CD4-positive, alpha-beta T cell (primary cell): ENCODE results near the gene SLC27A5. TPM values are rescaled to one million over a fixed set of nuclear protein-coding genes. Genes with fewer than 3 reads are reported as not detected.

ENCODE experiments used
- ATAC-seq: fragments of 200-7000 bp; cut with Tn5 transposase; one replicate; pipeline ENCODE4 v1.10.0; 2022; ENCODE audit warnings: mild to moderate bottlenecking; ENCODE audit not compliant: poor library complexity
- CTCF ChIA-PET: fragments of 350-600 bp; sonication (Branson Sonifier 250); formaldehyde crosslinking; loops from one replicate; lab custom pipeline; 2021; ENCODE audit warnings: antibody characterized with exemption, inconsistent platforms; lab: Charles Lee
- POLR2A ChIA-PET: fragments of 350-600 bp; sonication (Branson Sonifier 250); formaldehyde crosslinking; loops from one replicate; lab custom pipeline; 2021; ENCODE audit warnings: antibody characterized with exemption, inconsistent platforms; lab: Charles Lee
- DNase-seq, 14 experiments: peaks; one replicate each; pipeline ENCODE4 v3.0.0-alpha.2; 2013 to 2020; ENCODE audit warnings: mixed read lengths in 2 of 14
- H3K27ac ChIP-seq, 2 donors: one replicate each; pipeline versions ENCODE4 v1.5.1 to v1.7.0; 2013; ENCODE audit warnings: low read length in 2 of 2, low read depth in 1 of 2, mild to moderate bottlenecking in 1 of 2
- H3K27me3 ChIP-seq, 2 experiments: 1 replicate in 1 of 2; 2 replicates in 1 of 2; pipeline versions ENCODE4 v1.6.1 to v1.7.0; 2013; ENCODE audit warnings: low read length in 2 of 2, control low read depth in 1 of 2, mild to moderate bottlenecking in 1 of 2, moderate library complexity in 1 of 2; ENCODE audit not compliant: insufficient read depth in 2 of 2, control insufficient read depth in 1 of 2
- H3K36me3 ChIP-seq: one replicate; pipeline ENCODE4 v1.6.1; 2013; ENCODE audit warnings: low read length, control low read depth; ENCODE audit not compliant: insufficient read depth
- H3K4me1 ChIP-seq: one replicate; pipeline ENCODE4 v1.6.1; 2013; ENCODE audit warnings: low read length, control low read depth; ENCODE audit not compliant: insufficient read depth
- H3K4me3 ChIP-seq: one replicate; pipeline ENCODE4 v1.5.1; 2013; ENCODE audit warnings: mild to moderate bottlenecking, low read length, moderate library complexity
- H3K9me3 ChIP-seq, 2 experiments: 1 replicate in 1 of 2; 2 replicates in 1 of 2; pipeline versions ENCODE4 v1.6.1 to v1.7.0; 2013; ENCODE audit warnings: low read length in 2 of 2, mild to moderate bottlenecking in 2 of 2, control low read depth in 1 of 2, moderate library complexity in 1 of 2; ENCODE audit not compliant: control insufficient read depth in 1 of 2, insufficient read depth in 1 of 2
- H3K27ac Mint-ChIP-seq: one replicate; pipeline ENCODE4 v1.8.0; 2020; ENCODE audit warnings: mixed read lengths
- H3K27me3 Mint-ChIP-seq: one replicate; pipeline ENCODE4 v1.8.0; 2021; ENCODE audit warnings: mixed read lengths
- H3K36me3 Mint-ChIP-seq: one replicate; pipeline ENCODE4 v1.8.0; 2021; ENCODE audit warnings: low read depth, mixed read lengths
- H3K4me1 Mint-ChIP-seq: one replicate; pipeline ENCODE4 v1.8.0; 2021; ENCODE audit warnings: low read depth, mixed read lengths
- H3K4me3 Mint-ChIP-seq: one replicate; pipeline ENCODE4 v1.8.0; 2020; ENCODE audit warnings: mild to moderate bottlenecking, mixed read lengths
- H3K9me3 Mint-ChIP-seq: one replicate; pipeline ENCODE4 v1.8.0; 2020; ENCODE audit warnings: mixed read lengths
- CTCF ChIP-seq: fragments of 200-600 bp; IDR thresholded peaks from one replicate; pipeline ENCODE4 v1.8.0; 2022; ENCODE audit warnings: antibody characterized with exemption, mild to moderate bottlenecking
- intact Hi-C, 2 experiments: fragments of 100-400 bp; cut with DNase I in 1 of 2; cut with micrococcal nuclease in 1 of 2; formaldehyde crosslinking; loops; one replicate each; pipeline versions ENCODE4 v1.15.1 to v1.9.0; 2023 to 2025; cut with DNase I, micrococcal nuclease
- total RNA-seq, 174 experiments: library from RNA in 2 of 174; stranded (reverse) in 2 of 174; gene quantifications; one replicate each; pipeline ENCODE4 v1.2.3 and lab custom pipeline; 2021 to 2026

Gene SLC27A5
- total RNA-seq, 2 experiments from 2014 or later, result 3.5 to 4.8 TPM

- Mint-ChIP-seq H3K4me3 (peak within 1 kb of the TSS; percentile 99), H3K4me1 (peaks cover 43% of the 10 kb centered on the region), H3K9me3 (no peaks in the 10 kb centered on the region), H3K27me3 (no peaks in the 10 kb centered on the region), H3K27ac (peak within 1 kb of the TSS; percentile 98), H3K36me3 (peaks cover 27% of the 10 kb centered on the region)
- Histone ChIP-seq H3K9me3 (no peaks in the 10 kb centered on the region), H3K36me3 (peaks cover 19% of the 10 kb centered on the region), H3K4me3 (peak within 1 kb of the TSS; percentile 86), H3K4me1 (peaks cover 51% of the 10 kb centered on the region), H3K27me3 (no peaks in the 10 kb centered on the region), H3K27ac (peak within 1 kb of the TSS; percentile 87 to 95)
- ATAC-seq (peak; percentile 78), DNase-seq (peak; percentile 77 to 96 (median 84))
- ChIA-PET POLR2A (interaction anchor here (0.8 to 3.5 kb wide), 20 partner anchors 16 to 1032 kb away, joined by 3 to 56 read pairs (median 10); partner anchors contain the start of genes CHMP2A, MZF1, TRIM28 and UBE2M), CTCF (interaction anchor here (0.7 to 4.7 kb wide), 22 partner anchors 19 to 291 kb away, joined by 3 to 60 read pairs (median 5); partner anchors contain the start of genes CHMP2A, MZF1, TRIM28 and UBE2M)
- intact Hi-C loops, result loop anchor here (1.0 to 5.0 kb wide), 9 partner anchors 17 to 212 kb away; partner anchors contain the start of genes TRIM28 (in 2 of the 2), ERVK3-1 (in 1 of the 2) and ZSCAN22 (in 1 of the 2)
- TF ChIP-seq CTCF, result peak; percentile 82
These were observed 7.8 kb upstream of the SLC27A5 start, which contains the start of gene ZBTB45 for GRCh38 chr19:58519355-58520256. Gene ZBTB45 (minus strand): TSS chr19:58519810. CDS start chr19:58517673, 2,137 bp downstream.

GRCh38 chr19:58519087-58519354, 7.2 kb upstream of the SLC27A5 start:
- POLR2A ChIA-PET, result interaction anchor here (1.0 to 3.5 kb wide), 12 partner anchors 17 to 336 kb away, joined by 4 to 56 read pairs (median 15); partner anchors contain the start of genes CHMP2A, MZF1, TRIM28 and UBE2M
- peak in 13 of 14 experiments; percentile 26 to 78 (median 43) for DNase-seq

More at GRCh38 chr19:58519087-58519354, 7.2 kb upstream of the SLC27A5 start:
- peak; percentile 25 for ATAC-seq
- TF ChIP-seq CTCF, result no peak
- Mint-ChIP-seq H3K36me3 (peaks cover 29% of the 10 kb centered on the region), H3K4me3 (peak overlapping the region; percentile 99), H3K4me1 (peaks cover 48% of the 10 kb centered on the region), H3K27me3 (no peaks in the 10 kb centered on the region), H3K9me3 (no peaks in the 10 kb centered on the region), H3K27ac (peak overlapping the region; percentile 98)
- CTCF ChIA-PET, result interaction anchor here (1.1 to 4.7 kb wide), 12 partner anchors 18 to 156 kb away, joined by 3 to 60 read pairs (median 8); partner anchors contain the start of genes CHMP2A, TRIM28, UBE2M and ZNF324B
- Histone ChIP-seq H3K4me1 (peaks cover 57% of the 10 kb centered on the region), H3K9me3 (no peaks in the 10 kb centered on the region), H3K36me3 (peaks cover 19% of the 10 kb centered on the region), H3K27me3 (no peaks in the 10 kb centered on the region), H3K4me3 (peak overlapping the region; percentile 86), H3K27ac (peak overlapping the region; percentile 87 to 95)
- intact Hi-C loops, result loop anchor here (1.0 to 5.0 kb wide), 7 partner anchors 25 to 212 kb away; partner anchors contain the start of genes TRIM28 (in 2 of the 2), ERVK3-1 (in 1 of the 2) and ZSCAN22 (in 1 of the 2)
